Stimulated activated CD8-positive, alpha-beta memory T cell treated with anti-CD3 and anti-CD28 coated beads, Interleukin-4, amount 100 ng/mL, for 48 hours (primary cell): Measurements from ENCODE around the gene PMIS2.
A peak's percentile ranks its signal among the peaks of the same experiment; 100 is the strongest.

ENCODE experiments used
- DNase-seq: peaks from one replicate; pipeline ENCODE4 v3.0.0-alpha.2; 2020

PMIS2 gene

DNA sequence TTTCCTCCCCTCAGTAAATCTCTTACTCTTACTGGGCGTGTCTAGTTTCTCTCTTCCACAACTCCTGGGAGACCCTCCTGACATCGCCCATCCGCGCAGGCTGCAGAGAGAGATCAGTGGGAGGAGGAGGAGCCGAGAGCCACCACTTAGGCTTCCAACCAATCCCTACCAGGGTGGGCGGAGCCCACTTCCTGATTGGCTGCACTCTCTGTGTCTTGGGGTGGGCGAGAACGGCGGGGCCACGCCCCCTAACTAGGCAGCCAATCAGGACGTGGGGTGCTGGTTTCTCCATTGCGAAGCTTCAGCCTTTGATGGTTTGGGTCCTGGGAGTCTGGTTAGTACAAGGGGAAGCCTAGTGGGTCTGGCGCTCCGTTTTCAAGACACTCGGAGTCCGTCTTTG is at the start of gene PMIS2:
Gene PMIS2 (plus strand): TSS at position 326 of the 400 bp plus-strand sequence. CDS start 87 bp downstream, outside the sequence.
- DNase-seq: peak; percentile 50

DNA sequence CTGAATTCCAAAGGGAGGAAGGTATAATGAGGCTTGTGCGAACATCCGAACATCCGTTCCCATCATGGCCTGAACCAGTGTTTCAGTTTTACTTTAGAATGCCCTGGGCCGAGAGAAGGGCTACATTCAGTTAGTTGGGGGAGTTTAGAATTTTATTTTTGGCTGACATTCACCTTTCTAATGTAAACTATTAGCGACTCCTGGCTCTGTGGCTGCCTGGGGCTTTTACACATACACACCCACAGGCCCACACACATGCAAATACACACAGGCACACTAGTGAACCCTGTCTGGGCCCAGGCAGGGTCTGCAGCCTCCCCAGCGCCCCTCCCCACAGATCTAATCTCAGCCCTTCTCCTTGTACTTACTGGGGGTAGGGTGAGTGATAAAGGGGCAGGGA is 46.7 kb upstream of the PMIS2 start:
- no peak for DNase-seq

DNA sequence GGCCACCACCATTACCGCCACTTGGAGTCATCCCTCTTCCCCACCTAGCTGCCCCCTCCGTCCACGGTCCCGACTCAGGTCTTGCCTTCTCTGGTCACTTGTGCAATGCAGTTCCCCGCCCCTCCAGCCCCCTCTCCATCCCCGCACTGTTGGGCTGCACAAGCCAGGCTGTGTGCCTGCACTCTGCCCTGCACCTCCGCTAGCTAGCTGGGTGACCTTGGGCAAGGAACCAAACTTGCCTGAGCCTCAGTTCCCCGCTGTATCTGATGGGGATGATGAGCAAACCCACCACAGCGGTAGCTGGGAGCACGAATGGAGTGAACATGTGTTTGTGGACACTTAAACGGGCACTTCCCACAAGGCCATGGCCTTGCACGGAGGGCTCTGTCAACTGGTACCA is 46.1 kb upstream of the PMIS2 start:
- no peak for DNase-seq

DNA sequence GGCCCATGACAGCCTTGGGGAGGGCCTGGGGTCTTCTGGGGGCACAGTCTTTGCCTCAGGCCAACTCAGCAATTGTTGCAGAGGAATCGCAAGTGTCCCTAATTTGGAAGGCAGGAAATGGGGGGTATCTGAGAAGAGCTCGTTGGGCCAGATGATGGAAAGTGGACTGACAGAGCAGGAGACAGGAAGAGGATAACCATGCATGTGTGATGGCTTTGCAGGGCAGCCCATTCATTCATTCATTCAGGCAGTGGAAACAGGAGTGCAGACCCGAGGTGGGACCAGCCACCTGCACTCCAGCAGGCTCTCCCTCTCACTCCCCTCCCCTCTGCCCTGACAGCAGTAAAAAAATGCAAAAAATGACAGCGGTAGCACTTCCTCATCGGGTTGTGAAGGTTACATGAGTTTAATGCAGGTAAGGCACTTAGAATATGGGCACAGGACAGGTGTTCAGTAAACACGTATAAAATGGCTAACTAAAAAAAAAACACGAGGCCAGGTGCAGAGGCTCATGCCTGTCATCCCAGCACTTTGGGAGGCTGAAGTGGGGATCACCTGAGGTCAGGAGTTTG is 45.5 kb upstream of the PMIS2 start:
- no peak for DNase-seq

DNA sequence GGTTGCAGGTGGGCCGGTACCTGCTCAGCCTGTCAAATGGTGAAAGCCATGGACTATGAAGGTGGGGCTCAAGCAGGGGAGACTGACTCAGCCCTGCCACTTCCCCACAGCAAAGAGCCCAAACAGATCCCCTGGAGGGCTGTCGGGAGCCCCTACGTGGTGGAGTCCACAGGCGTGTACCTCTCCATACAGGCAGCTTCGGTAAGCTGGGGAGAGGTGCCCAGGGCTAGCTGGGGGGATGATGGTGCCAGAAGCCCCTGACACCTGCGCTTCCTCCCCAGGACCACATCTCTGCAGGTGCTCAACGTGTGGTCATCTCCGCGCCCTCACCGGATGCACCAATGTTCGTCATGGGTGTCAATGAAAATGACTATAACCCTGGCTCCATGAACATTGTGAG is 43.8 kb upstream of the PMIS2 start:
- no peak for DNase-seq

DNA sequence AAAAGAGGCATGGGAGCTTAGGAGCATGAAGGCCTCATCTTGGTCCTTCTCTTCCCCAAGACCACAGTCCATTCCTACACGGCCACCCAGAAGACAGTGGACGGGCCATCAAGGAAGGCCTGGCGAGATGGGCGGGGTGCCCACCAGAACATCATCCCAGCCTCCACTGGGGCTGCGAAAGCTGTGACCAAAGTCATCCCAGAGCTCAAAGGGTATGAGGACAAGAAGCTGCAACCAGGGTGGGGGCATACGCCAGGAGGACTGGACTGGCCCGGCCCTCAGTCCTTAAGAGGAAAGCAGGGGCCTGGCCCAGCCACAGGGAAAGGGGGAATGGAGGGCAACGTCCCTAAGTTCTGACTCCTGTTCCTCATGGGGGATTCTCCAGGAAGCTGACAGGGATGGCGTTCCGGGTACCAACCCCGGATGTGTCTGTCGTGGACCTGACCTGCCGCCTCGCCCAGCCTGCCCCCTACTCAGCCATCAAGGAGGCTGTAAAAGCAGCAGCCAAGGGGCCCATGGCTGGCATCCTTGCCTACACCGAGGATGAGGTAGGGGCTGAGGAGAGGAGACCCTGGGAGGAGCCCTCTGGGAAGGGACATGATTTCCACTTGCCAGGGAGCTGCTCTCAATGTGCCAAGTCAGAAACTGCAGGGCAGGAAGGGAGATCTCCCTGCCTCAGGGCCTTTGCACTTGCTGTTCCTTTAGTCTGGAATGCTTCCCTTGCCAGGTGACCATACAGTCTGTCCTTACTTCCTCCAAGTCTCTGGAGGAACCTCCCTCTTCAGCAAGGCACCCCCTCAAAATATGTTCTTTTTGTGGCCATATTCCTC is 42.5 kb upstream of the PMIS2 start:
- no peak for DNase-seq

DNA sequence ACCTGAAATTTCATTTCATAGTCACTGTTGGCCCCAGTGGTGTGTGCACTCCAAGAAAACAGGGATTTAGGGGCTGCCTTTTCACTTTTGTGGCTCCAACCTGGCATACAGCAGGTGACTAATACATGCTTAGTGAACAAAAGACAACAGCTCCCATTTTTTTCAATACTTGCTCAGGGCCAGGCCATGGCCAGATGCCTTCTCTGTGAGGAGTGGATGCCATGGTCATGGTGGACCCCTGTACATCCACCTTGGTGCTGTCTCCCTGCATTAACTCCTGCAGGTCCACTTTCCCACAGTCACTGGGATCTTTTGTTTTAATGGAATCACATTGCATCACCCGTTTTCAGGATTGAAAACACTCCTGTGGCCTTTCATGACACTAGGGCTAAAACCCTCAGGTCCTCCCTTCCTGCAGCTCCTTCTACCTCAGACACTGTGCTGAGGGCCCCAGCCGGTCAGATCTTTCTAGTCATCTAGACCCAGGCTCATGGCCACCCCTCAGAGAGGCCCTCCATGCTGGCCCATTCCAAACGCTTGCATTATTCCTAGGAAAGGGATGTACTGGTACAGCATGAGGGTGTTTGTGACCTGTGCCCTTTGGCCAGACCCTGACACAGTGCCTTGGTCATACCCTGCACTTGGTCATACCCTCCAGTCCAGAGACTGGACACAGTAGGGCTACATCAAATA is 41.7 kb upstream of the PMIS2 start:
- DNase-seq: no peak

DNA sequence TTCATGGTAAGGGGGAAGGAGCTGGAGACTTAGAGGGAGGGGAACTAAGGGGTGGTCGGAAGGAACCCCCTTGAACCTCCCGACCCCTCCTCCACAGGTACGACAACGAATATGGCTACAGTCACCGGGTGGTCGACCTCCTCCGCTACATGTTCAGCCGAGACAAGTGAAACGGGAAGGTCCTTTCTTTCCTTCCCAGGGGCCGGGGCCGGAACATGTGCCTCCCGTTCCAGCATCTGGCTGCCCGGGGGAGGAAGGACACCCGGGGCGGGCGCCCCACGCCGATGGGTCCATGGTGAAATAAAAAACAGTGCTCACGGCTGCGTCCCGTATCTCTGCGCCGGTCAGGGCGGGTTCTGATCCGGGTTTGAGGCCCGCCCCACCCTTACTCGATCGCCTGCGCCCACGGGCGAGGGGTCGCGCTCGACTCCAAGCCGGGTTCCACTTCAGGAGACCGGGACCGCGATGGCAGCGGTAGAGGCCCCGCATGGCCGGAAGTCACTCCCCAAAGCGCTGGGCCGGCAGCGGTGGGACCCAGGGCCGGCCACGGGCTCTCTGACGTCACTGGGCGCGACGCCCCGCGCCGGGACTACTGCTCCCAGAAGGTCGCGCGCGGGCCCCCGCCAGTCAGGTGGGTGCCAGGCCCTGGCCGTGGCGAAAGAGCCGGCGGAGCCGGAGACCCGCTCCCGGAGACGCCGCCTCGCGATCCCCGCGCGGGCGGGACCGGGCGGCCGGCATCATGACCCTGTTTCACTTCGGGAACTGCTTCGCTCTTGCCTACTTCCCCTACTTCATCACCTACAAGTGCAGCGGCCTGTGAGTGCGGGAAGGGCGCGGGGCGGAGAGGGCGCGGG is 40.7 kb upstream of the PMIS2 start, which contains the start of gene TMEM147:
Gene TMEM147 (plus strand): TSS at position 626 of the 854 bp plus-strand sequence. CDS start 114 bp downstream, at position 740.
- peak; percentile 93 for DNase-seq

DNA sequence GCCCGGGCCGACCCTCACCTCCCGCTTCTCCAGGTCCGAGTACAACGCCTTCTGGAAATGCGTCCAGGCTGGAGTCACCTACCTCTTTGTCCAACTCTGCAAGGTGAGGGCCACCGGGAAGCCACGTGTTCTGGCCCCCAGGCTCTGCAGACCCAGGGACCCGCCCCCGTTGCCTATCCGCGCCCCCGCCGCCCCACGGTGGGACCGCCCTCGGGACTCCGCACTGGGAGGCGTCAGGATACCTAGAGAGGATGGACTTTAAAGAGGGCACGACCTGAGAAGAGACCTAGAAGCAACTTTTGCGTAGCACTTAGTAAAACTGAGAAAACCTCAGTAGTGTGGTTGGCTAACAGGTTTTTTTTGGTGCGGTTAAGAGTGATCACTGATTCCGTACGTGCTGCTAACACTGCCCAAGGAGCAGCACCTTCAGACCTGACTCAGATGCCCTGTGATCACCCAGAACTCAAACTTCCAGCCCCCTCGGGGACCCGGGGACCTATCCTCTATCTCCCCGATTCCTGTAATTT is 40.1 kb upstream of the PMIS2 start:
- DNase-seq: peak; percentile 82

DNA sequence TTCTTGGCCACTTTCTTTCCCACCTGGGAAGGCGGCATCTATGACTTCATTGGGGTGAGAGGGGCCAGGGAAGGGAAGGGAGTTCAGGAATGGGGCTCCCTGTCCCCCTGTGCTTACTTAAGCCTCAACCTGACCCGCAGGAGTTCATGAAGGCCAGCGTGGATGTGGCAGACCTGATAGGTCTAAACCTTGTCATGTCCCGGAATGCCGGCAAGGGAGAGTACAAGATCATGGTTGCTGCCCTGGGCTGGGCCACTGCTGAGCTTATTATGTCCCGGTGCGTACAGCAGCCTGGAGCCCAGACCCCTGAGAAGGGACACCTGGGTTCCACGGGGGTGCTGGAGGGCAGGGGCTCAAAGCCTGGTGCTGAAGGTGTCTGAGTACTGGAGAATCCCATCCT is 39.4 kb upstream of the PMIS2 start:
- no peak for DNase-seq

DNA sequence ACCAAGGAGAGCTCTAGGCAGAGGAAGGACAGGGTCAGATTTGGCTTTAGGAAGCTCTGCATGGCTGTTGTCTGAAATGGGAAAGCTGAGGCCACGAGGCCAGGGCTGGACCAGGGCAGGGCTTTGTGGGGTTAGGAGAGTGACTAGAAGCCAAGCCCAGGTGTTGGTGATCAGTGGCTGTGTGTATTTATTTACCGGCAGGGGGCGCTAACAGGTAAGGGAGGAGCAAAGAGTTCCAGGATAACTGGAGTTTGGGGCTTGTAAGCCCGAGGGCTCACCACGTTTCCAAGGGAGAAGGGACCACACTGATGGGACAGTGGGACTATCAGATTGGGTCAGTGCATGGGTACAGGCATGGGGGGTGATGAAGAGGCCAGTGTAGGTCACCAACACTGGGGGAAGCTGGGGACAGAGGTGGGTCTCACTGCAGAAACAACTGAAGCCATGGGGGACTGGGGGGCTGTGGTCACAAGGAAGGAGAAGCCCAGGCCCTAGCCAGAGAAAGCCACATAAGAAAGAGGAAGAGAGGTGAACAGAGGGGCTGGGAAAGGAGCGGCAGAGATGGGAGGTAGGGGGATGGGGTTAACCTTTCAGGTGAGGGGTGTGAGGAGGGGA is 36.7 kb upstream of the PMIS2 start:
- peak; percentile 68 for DNase-seq

DNA sequence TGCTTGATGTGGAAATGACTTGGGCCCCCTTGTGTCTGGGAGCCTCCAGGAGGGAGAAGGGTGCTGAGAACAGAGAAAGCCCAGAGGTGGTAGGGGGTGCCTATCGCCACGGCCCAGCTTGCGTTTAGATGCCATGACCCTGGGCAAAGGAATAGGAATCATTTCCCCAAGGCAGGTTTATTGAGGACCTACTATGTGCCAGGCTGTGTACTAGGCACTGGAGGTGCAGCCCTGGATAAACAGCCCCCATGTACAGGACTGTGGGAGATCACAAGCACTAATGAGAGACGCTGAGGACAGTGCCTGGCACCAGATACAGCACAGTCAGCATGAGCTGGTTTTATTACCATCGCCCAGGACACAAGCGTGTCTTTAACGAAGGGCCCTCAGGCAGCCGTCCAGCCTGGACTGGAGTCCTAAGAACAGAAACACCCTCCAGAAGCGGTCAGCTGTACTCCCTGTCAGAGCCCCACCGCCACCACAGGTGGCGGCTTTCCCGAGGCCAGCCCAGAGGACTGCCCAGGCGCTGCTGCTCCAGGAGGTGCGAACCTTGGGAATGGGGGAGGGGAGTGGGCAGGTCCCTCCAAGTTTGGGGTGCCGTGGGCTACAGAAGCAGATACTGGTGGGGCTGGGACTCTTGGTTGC is 36.0 kb upstream of the PMIS2 start:
- DNase-seq: no peak

DNA sequence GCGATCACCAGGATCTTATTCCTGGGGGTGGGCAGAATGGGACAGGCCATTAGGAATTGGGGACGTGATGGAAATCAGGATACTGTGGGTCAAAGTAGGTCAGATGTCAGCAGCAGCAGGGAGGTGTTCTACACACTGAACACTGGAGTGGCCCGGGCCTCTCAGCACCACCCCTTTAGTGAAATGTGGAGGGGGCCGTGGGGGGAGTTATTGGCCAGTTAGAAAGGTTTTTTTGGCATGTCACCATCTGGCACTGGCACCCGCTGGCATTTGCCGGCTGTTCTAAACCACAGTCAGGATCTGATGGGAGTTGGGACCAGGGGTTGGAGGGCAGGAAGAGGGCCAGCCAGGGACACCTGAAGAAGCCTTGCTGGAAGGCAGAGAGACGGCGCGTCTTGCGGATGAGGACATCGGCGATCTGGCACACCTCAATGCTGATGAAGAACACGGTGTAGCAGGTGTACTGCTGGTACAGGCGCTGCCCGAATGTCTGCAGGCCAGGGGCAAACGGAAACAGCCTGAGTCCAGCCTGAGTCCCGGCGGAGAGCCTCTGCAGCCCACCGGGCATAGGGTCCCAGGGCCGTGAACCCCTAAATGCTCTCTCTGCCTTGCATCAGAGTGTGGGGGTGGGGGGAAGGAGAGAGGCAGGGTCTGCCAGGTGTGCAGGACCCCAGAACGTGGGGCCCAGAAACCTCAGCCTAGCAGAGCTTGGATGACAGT is 34.7 kb upstream of the PMIS2 start:
- no peak for DNase-seq

DNA sequence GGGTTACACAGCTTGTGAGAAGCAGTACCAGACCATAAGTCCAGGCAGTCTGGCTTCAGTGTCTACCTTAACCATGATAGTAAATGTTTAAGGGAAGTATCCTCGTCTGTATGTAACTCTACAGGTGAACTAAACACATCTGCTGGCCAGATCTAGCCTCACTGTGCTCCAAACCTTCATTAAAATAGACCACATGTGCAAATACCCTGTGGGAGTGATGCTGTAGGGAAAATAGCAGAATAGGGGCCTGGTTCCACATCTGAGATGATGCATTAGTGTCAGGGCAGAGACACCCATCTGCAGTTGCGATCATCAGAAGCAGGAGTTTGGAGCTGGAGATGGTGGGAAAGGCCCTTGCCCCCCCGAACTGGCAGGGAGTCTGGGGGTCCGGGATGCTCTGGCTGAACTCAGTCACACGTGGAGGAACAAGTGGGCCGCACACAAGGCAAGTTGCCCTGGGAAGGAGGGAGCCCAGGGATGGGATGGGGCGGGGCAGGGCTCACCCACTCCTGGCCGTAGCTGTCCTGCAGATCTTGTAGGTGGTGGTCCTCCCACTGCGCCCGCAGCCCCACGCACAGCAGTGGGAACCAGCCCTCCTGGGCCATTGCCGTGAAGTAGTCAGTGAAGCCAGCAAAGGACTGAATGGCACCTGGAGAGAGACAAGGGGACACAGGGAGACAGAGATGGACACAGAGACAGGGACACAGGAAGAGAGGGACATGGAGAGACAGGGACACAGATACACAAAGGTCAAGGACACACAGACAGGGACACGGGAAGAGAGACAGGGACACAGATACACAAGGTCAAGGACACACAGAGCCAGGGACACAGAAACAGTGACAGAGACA is 33.2 kb upstream of the PMIS2 start:
- DNase-seq: no peak

DNA sequence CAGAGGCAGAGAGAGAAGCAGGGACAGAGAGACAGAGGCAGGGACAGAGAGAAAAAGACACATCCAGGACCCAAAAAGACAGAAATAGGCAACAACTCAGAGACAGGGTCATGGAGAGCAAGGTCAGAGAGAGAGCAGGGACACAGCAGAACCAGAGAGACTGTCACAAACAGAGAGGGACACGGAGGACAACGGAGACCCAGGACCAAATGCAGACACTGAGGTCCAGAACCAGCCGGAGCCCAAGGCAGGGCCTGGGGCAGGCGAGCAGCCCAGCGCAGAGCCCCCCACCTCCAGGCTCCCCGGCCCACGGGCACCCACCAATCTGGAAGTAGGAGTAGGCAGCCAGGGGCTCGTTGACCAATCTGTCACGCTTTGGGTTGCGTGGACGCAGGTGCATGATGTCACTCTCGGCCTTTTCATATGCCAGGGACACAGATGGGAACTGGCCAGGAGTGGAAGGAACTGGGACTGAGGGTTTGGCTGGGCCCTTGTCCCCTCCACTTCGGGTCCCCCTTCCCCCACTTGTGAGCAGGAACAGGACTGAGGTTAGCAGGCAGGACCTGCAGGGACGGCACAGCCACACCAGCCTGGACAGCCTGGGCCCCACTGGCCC is 32.5 kb upstream of the PMIS2 start:
- DNase-seq: no peak

DNA sequence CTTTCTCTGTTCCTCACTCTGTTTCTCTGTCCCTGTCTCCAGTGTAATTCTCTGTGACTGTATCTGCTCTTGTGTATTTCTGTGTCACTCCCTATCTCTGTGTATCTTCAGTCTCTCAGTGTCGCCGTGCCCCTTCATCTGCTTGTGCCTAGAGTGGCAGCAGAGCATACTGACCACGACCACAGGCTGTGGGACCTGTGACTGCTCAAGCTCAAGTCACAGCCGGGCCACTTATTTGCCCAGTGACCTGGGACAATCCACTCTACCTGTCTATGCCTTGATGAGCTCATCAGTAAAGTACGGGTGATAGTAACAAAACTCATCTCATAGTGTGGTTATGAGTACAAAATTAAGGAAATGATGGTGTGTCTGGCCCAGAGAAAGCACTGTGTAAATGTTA is 31.9 kb upstream of the PMIS2 start:
- DNase-seq: no peak

DNA sequence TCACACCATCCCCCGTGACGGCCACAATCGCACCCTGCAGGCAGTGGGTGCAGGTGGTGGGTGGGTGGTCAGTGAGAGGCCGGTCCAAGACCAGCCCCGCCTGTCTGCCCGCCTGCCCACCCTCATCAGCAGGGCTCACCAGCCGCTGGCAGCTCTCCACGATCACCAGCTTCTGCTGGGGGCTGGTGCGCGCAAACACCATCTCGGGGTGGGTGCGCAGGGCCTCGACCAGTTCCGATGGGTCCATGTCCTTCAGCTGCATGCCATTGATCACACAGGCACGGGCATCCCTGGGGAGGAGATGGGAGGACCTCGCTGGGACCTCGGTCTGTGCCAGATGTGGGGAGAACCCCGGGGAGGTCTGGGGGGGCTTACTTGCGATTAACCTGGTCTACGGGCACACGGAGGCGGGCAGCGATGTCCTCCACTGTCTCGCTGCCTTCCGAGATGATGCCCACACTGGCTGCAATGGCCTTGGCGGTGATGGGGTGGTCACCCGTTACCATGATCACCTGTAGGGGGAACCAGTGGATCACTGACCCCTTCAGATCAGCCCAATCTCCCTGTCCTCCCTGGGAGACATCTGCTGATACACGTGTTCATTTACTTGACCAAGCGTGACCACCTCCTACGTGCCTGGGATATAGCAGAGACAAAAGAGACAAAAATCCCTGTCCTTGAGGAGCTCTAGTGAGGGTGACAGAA is 30.5 kb upstream of the PMIS2 start:
- no peak for DNase-seq

DNA sequence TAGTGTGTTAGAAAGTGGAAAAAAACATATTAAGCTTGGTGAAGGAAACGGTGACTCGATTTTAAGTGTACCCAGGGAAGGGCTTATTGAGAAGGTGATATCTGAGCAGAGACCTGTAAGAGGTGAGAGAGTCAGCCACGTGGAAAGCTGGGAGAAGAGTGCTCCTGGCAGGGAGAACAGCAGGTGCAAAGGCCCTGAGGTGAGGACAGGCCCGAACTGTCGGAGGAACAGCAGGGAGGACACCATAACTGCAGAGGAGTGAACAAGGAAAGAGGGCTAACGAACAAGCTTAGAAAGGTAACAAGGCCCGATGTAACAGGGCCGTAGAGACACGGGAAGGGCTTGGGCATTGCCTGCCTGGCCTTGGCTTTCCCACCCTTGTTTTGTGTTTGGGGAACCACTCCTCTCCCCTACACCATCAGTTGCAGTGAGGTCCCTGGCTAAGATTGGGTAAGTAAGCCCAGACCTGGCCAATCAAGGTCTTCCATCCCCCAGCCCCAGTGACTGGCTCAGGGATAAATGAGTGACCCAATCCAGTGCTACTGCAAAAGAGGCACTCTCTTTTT is 29.9 kb upstream of the PMIS2 start:
- no peak for DNase-seq
